Measurements from ENCODE around the gene DBNL.
"Not testable (repeated sequence)": the region's sequence is repeated elsewhere in the genome, so short reads cannot be mapped to it uniquely, and the experiment has no call there.

- not testable (repeated sequence) for TF ChIP-seq POLR2AphosphoS5 (IDR thresholded peaks at IDR 0.05; ENCODE audit: low read depth, low read length); TAF1 (IDR thresholded peaks at IDR 0.05; ENCODE audit: borderline replicate concordance, low read depth, low read length); POLR2A (IDR thresholded peaks at IDR 0.05; ENCODE audit: low read depth, low read length)
Measured at GRCh38 chr7:44033971-44034844, 10.3 kb upstream of the DBNL start.
